Stimulated activated naive CD8-positive, alpha-beta T cell treated with anti-CD3 and anti-CD28 coated beads, Interleukin-15, amount 100 ng/mL, for 72 hours (primary cell): ENCODE data around the gene SLC35F2.

ENCODE experiments used
- ATAC-seq: fragments of 150-1000 bp; cut with Tn5 transposase; 2 replicates; pipeline ENCODE4 v1.10.0; 2021; ENCODE audit warnings: mild to moderate bottlenecking, moderate library complexity
- DNase-seq, 2 donors: peaks; one replicate each; pipeline ENCODE4 v3.0.0; 2021 to 2022
- H3K27ac Mint-ChIP-seq, 2 donors: one replicate each; pipeline ENCODE4 v1.8.0; 2022; ENCODE audit warnings: mild to moderate bottlenecking in 2 of 2, mixed read lengths in 2 of 2, moderate library complexity in 2 of 2
- H3K27me3 Mint-ChIP-seq: one replicate; pipeline ENCODE4 v1.8.0; 2022; ENCODE audit warnings: mixed read lengths
- H3K4me1 Mint-ChIP-seq: one replicate; pipeline ENCODE4 v1.8.0; 2022; ENCODE audit warnings: mild to moderate bottlenecking, mixed read lengths
- H3K4me3 Mint-ChIP-seq, 2 donors: one replicate each; pipeline ENCODE4 v1.8.0; 2022; ENCODE audit warnings: mild to moderate bottlenecking in 2 of 2, mixed read lengths in 2 of 2, moderate library complexity in 1 of 2
- H3K9me3 Mint-ChIP-seq, 2 donors: one replicate each; pipeline ENCODE4 v1.8.0; 2022; ENCODE audit warnings: mixed read lengths in 2 of 2

SLC35F2 gene

GRCh38 chr11:107741044-107741823 lies 117.4 kb downstream of the SLC35F2 start:
- peak; percentile 2 to 10 for DNase-seq
- peaks cover 64% of the 10 kb centered on the region for H3K27me3 Mint-ChIP-seq
- H3K4me1 Mint-ChIP-seq = no peaks in the 10 kb centered on the region
- peak; percentile 77 for ATAC-seq
- H3K9me3 Mint-ChIP-seq = peaks cover 0 to 7% of the 10 kb centered on the region in 2 donors
- H3K4me3 Mint-ChIP-seq = no peak overlapping the region
- H3K27ac Mint-ChIP-seq = no peak overlapping the region
